ENCODE results near the gene MESD. TPM values are rescaled to one million over a fixed set of nuclear protein-coding genes. Genes with fewer than 3 reads are reported as not detected.
A peak's percentile ranks its signal among the peaks of the same experiment; 100 is the strongest.

Gene MESD
- total and polyA plus RNA-seq, 3 experiments from 2014 or later: 25.7 to 35.5 (median 30.5) TPM

GRCh38 chr15:80939216-80939615 is 50.4 kb downstream of the MESD start:
- Mint-ChIP-seq H3K27ac (no peak overlapping the region), H3K4me1 (peaks cover 0 to 4% (median 4%) of the 10 kb centered on the region in 3 donors), H3K27me3 (no peaks in the 10 kb centered on the region), H3K36me3 (peaks cover 5 to 58% (median 26%) of the 10 kb centered on the region in 3 donors), H3K4me3 (no peak overlapping the region), H3K9me3 (no peaks in the 10 kb centered on the region)
- Histone ChIP-seq H3K9me3 (ENCODE audit: low read length) (no peaks in the 10 kb centered on the region), H3K27me3 (ENCODE audit: insufficient read depth, low read length, poor library complexity, severe bottlenecking) (no peaks in the 10 kb centered on the region), H3K36me3 (ENCODE audit: insufficient read depth, low read length) (peaks cover 8% of the 10 kb centered on the region), H3K27ac (ENCODE audit: low read depth, low read length) (no peak overlapping the region), H3K4me1 (ENCODE audit: insufficient read depth, low read length) (no peaks in the 10 kb centered on the region), H3K4me3 (ENCODE audit: low read length) (no peak overlapping the region)
- no peak for DNase-seq
- POLR2A ChIA-PET: no interaction called here
- CTCF ChIA-PET: interaction anchor here (1.2 kb wide), 1 partner anchor 11 kb away, joined by 3 read pairs; no protein-coding TSS in a partner anchor

GRCh38 chr15:80937718-80938117 is 51.9 kb downstream of the MESD start:
- H3K27ac ChIP-seq (ENCODE audit: low read depth, low read length): no peak overlapping the region
- H3K9me3 Mint-ChIP-seq: no peaks in the 10 kb centered on the region
- H3K27ac Mint-ChIP-seq: no peak overlapping the region
- POLR2A ChIA-PET: no interaction called here
- CTCF ChIA-PET: no interaction called here
- H3K4me3 Mint-ChIP-seq: no peak overlapping the region
- H3K4me1 ChIP-seq (ENCODE audit: insufficient read depth, low read length): no peaks in the 10 kb centered on the region
- no peak overlapping the region for H3K4me3 ChIP-seq (ENCODE audit: low read length)
- H3K9me3 ChIP-seq (ENCODE audit: low read length): no peaks in the 10 kb centered on the region
- peaks cover 0 to 45% (median 23%) of the 10 kb centered on the region in 3 donors for H3K36me3 Mint-ChIP-seq
- no peaks in the 10 kb centered on the region for H3K27me3 ChIP-seq (ENCODE audit: insufficient read depth, low read length, poor library complexity, severe bottlenecking)
- peaks cover 8% of the 10 kb centered on the region for H3K36me3 ChIP-seq (ENCODE audit: insufficient read depth, low read length)
- peaks cover 0 to 4% (median 4%) of the 10 kb centered on the region in 3 donors for H3K4me1 Mint-ChIP-seq
- H3K27me3 Mint-ChIP-seq: no peaks in the 10 kb centered on the region
- no peak for DNase-seq

GRCh38 chr15:80936288-80937078 is 53.1 kb downstream of the MESD start:
- Histone ChIP-seq H3K27me3 (ENCODE audit: insufficient read depth, low read length, poor library complexity, severe bottlenecking) (no peaks in the 10 kb centered on the region), H3K27ac (ENCODE audit: low read depth, low read length) (no peak overlapping the region), H3K9me3 (ENCODE audit: low read length) (no peaks in the 10 kb centered on the region), H3K4me3 (ENCODE audit: low read length) (no peak overlapping the region), H3K4me1 (ENCODE audit: insufficient read depth, low read length) (no peaks in the 10 kb centered on the region), H3K36me3 (ENCODE audit: insufficient read depth, low read length) (no peaks in the 10 kb centered on the region)
- DNase-seq: no peak
- Mint-ChIP-seq H3K4me1 (peaks cover 0 to 4% (median 4%) of the 10 kb centered on the region in 3 donors), H3K27ac (no peak overlapping the region), H3K27me3 (no peaks in the 10 kb centered on the region), H3K4me3 (no peak overlapping the region), H3K36me3 (peaks cover 0 to 32% (median 17%) of the 10 kb centered on the region in 3 donors), H3K9me3 (no peaks in the 10 kb centered on the region)
- CTCF ChIA-PET: no interaction called here
- POLR2A ChIA-PET: no interaction called here

DNA sequence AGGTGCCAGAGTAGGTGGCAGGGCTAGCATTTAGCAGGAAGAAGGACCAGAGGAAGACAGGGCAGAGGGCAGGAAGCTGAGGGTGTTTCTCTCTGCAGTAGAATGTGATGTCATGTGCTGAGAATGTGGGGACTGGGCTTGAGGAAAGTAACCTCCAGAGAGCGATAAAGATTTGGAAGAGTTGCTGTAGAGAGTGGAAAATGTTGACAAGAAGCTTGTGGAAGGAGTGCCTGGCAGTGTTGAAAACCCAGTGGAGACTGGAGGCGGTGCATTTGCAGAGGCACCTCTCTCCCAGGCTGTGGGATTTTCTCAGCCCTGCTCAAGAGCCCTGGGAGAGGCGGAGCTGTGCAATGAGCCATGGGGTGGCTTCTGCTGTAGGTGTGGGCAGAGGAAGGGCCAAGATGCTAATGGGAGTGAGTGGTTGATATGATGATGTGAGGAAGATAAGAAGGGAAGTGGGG is 54.8 kb downstream of the MESD start:
- Mint-ChIP-seq H3K36me3 (peaks cover 0 to 20% (median 12%) of the 10 kb centered on the region in 3 donors), H3K27me3 (no peaks in the 10 kb centered on the region), H3K9me3 (no peaks in the 10 kb centered on the region), H3K4me3 (no peak overlapping the region), H3K27ac (no peak overlapping the region), H3K4me1 (peaks cover 0 to 4% (median 4%) of the 10 kb centered on the region in 3 donors)
- Histone ChIP-seq H3K4me3 (ENCODE audit: low read length) (no peak overlapping the region), H3K27me3 (ENCODE audit: insufficient read depth, low read length, poor library complexity, severe bottlenecking) (no peaks in the 10 kb centered on the region), H3K27ac (ENCODE audit: low read depth, low read length) (no peak overlapping the region), H3K9me3 (ENCODE audit: low read length) (no peaks in the 10 kb centered on the region), H3K36me3 (ENCODE audit: insufficient read depth, low read length) (no peaks in the 10 kb centered on the region), H3K4me1 (ENCODE audit: insufficient read depth, low read length) (no peaks in the 10 kb centered on the region)
- ChIA-PET POLR2A (no interaction called here), CTCF (no interaction called here)
- no peak for DNase-seq

GRCh38 chr15:80932989-80933388 is 56.6 kb downstream of the MESD start:
- ChIA-PET CTCF (no interaction called here), POLR2A (no interaction called here)
- no peak overlapping the region for H3K27ac ChIP-seq (ENCODE audit: low read depth, low read length)
- H3K36me3 ChIP-seq (ENCODE audit: insufficient read depth, low read length): no peaks in the 10 kb centered on the region
- Mint-ChIP-seq H3K27ac (no peak overlapping the region), H3K4me1 (peaks cover 0 to 4% (median 4%) of the 10 kb centered on the region in 3 donors), H3K27me3 (no peaks in the 10 kb centered on the region), H3K4me3 (peak overlapping the region in 1 of 7 donors; percentile 63), H3K9me3 (no peaks in the 10 kb centered on the region), H3K36me3 (peaks cover 0 to 20% (median 18%) of the 10 kb centered on the region in 3 donors)
- no peaks in the 10 kb centered on the region for H3K4me1 ChIP-seq (ENCODE audit: insufficient read depth, low read length)
- H3K27me3 ChIP-seq (ENCODE audit: insufficient read depth, low read length, poor library complexity, severe bottlenecking): no peaks in the 10 kb centered on the region
- DNase-seq: no peak
- H3K9me3 ChIP-seq (ENCODE audit: low read length): no peaks in the 10 kb centered on the region
- H3K4me3 ChIP-seq (ENCODE audit: low read length): no peak overlapping the region

DNA sequence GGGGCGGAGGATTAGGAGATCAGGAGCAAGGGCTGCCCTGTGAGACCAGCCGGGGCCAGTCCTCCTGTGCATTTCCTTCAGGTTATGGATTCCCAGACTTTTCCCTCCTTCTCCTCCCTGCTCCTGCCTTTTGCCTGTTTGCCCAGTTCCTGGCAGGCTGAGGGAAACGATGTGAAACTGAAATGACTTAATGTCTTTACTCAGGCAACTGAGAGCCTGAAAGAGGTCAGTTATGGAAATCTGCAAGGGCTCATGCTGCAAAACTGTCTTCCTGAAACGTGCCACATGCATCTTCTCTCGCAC is 57.2 kb downstream of the MESD start:
- Mint-ChIP-seq H3K27me3 (no peaks in the 10 kb centered on the region), H3K4me1 (peaks cover 0 to 4% (median 4%) of the 10 kb centered on the region in 3 donors), H3K27ac (no peak overlapping the region), H3K4me3 (no peak overlapping the region), H3K36me3 (peaks cover 0 to 18% (median 18%) of the 10 kb centered on the region in 3 donors), H3K9me3 (no peaks in the 10 kb centered on the region)
- CTCF ChIA-PET: no interaction called here
- Histone ChIP-seq H3K27ac (ENCODE audit: low read depth, low read length) (no peak overlapping the region), H3K4me3 (ENCODE audit: low read length) (no peak overlapping the region), H3K36me3 (ENCODE audit: insufficient read depth, low read length) (no peaks in the 10 kb centered on the region), H3K9me3 (ENCODE audit: low read length) (no peaks in the 10 kb centered on the region), H3K4me1 (ENCODE audit: insufficient read depth, low read length) (no peaks in the 10 kb centered on the region), H3K27me3 (ENCODE audit: insufficient read depth, low read length, poor library complexity, severe bottlenecking) (no peaks in the 10 kb centered on the region)
- DNase-seq: no peak
- POLR2A ChIA-PET: no interaction called here

GRCh38 chr15:80931721-80932512 is 57.7 kb downstream of the MESD start:
- H3K27ac Mint-ChIP-seq: no peak overlapping the region
- H3K27ac ChIP-seq (ENCODE audit: low read depth, low read length): no peak overlapping the region
- H3K4me3 ChIP-seq (ENCODE audit: low read length): no peak overlapping the region
- peaks cover 0 to 16% (median 12%) of the 10 kb centered on the region in 3 donors for H3K36me3 Mint-ChIP-seq
- ChIA-PET POLR2A (no interaction called here), CTCF (no interaction called here)
- H3K4me3 Mint-ChIP-seq: no peak overlapping the region
- DNase-seq: no peak
- H3K27me3 ChIP-seq (ENCODE audit: insufficient read depth, low read length, poor library complexity, severe bottlenecking): no peaks in the 10 kb centered on the region
- no peaks in the 10 kb centered on the region for H3K4me1 ChIP-seq (ENCODE audit: insufficient read depth, low read length)
- no peaks in the 10 kb centered on the region for H3K36me3 ChIP-seq (ENCODE audit: insufficient read depth, low read length)
- peaks cover 0 to 4% (median 4%) of the 10 kb centered on the region in 3 donors for H3K4me1 Mint-ChIP-seq
- no peaks in the 10 kb centered on the region for H3K9me3 ChIP-seq (ENCODE audit: low read length)
- H3K9me3 Mint-ChIP-seq: no peaks in the 10 kb centered on the region
- peaks cover 0 to 2% of the 10 kb centered on the region in 2 donors for H3K27me3 Mint-ChIP-seq

DNA sequence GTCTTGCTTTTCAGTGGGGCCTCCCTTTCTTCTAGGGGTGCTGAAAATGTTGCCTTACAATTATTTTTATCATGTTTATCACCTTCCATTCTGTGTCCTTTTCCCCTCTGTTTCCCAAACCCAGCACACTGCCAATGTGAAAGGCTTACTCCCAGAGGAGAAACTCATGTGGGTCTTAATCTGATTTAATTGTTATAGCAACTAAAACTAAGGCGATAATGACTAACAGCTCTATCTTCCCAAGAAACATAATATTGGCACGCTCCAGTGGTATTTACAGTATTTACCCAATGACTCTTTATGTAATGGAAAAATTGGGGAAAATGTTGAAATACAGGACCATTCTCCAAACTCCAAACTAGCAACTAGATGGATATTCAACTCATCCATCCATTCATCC is 58.4 kb downstream of the MESD start:
- no peak for DNase-seq

More for the DNA sequence above, 58.4 kb downstream of the MESD start:
- H3K4me3 ChIP-seq (ENCODE audit: low read length): no peak overlapping the region
- H3K4me1 ChIP-seq (ENCODE audit: insufficient read depth, low read length): no peaks in the 10 kb centered on the region
- POLR2A ChIA-PET: no interaction called here
- peaks cover 0 to 3% of the 10 kb centered on the region in 2 donors for H3K27me3 Mint-ChIP-seq
- H3K27ac Mint-ChIP-seq: no peak overlapping the region
- no peak overlapping the region for H3K27ac ChIP-seq (ENCODE audit: low read depth, low read length)
- H3K9me3 ChIP-seq (ENCODE audit: low read length): no peaks in the 10 kb centered on the region
- H3K9me3 Mint-ChIP-seq: no peaks in the 10 kb centered on the region
- CTCF ChIA-PET: no interaction called here
- H3K36me3 ChIP-seq (ENCODE audit: insufficient read depth, low read length): no peaks in the 10 kb centered on the region
- H3K27me3 ChIP-seq (ENCODE audit: insufficient read depth, low read length, poor library complexity, severe bottlenecking): no peaks in the 10 kb centered on the region
- H3K4me3 Mint-ChIP-seq: no peak overlapping the region
- H3K36me3 Mint-ChIP-seq: peaks cover 0 to 11% (median 5%) of the 10 kb centered on the region in 3 donors
- H3K4me1 Mint-ChIP-seq: peaks cover 0 to 4% (median 4%) of the 10 kb centered on the region in 3 donors

Measured in CD8-positive, alpha-beta memory T cell (primary cell).